Measurements from ENCODE around the gene PLPPR2. TPM values are rescaled to one million over a fixed set of nuclear protein-coding genes. Genes with fewer than 3 reads are reported as not detected.
"Not testable (repeated sequence)": the region's sequence is repeated elsewhere in the genome, so short reads cannot be mapped to it uniquely, and the experiment has no call there.

PLPPR2 gene
- total RNA-seq, 1 donor from 2014 or later = 6.7 TPM

DNA sequence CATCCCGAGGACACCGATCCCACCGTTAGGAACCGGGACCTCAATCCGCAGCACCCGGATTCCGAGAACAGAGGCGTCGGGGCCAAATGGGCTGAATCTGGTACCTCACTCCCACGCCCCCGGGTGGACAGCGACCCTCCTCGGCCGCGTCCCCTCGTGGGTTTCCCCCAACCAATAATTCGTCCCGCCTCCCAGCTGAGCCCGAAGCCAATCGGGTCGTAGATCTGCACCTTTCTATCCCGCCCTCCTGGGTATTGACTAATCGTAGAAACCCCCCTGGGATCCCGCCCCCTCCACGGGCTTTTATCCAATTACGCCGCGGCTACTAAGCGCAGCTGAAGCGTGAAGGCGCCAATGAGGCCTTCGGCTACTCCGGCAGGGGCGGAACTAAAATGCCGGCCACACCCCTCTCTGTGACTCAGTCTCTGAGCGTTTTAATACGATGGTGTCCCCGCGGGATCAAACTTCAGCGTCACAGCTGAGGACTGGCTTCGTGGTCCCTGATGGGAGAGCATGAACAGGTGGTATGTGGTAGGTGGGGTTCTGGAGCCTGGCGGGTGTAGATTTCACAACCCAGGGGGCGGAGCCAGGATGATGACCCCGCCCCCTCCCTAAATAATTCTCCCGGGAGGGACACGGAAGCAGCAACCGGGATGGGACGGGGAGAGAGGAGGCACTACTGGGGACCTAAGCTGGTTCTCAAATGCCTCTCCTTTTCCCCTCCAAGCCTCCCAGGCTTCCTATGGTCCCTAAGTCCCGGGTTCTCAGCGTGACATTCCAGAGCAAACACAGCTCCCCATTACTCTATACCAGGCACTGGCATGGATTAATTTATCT, 8.9 kb upstream of the PLPPR2 start, which contains the start of the genes CCDC159 and TMEM205:
CCDC159 (plus strand) TSS at position 416 of the 837 bp plus-strand sequence; CDS start at position 504, 88 bp downstream.
TMEM205 (minus strand) TSS at position 165 of the 837 bp plus-strand sequence. CDS start 649 bp downstream, outside the sequence.
- TF ChIP-seq CTCF (IDR thresholded peaks at IDR 0.05; ENCODE audit: insufficient read depth, low read length, poor library complexity, severe bottlenecking) = peak; percentile 8
- peak; percentile 96 for DNase-seq (ENCODE audit: low read depth)
- H3K27me3 ChIP-seq (ENCODE audit: control insufficient read depth, insufficient read depth, low read length) = no peaks in the 10 kb centered on the region
- H3K36me3 ChIP-seq (ENCODE audit: control insufficient read depth, insufficient read depth, low read length) = peaks cover 1% of the 10 kb centered on the region
- H3K4me3 ChIP-seq (ENCODE audit: low read depth, low read length) = peak within 1 kb of the TSS; percentile 78

DNA sequence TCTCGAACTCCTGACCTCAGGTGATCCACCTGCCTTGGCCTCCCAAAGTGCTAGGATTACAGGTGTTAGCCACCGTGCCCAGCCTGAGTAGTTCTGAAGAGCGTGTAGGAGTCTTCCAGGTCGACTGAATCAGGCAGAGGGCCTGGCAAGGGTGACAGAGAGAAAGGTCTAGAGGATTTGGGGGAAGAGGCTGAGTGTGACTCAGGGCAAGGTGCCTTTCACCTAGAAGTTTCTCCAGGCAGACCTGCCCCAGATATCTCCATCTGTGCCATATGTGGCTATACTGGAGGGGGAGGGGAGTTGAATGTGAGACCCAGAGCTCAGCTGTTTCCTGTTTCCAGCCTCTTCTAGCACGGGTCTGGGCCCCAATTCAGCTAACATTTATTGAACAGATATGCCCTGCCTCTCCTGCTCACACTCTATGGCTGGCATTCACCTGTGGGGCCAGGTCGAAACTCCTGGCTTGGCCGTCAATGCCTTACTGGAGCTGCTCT, 7.6 kb upstream of the PLPPR2 start:
- H3K36me3 ChIP-seq (ENCODE audit: control insufficient read depth, insufficient read depth, low read length) = no peaks in the 10 kb centered on the region
- TF ChIP-seq CTCF (IDR thresholded peaks at IDR 0.05; ENCODE audit: insufficient read depth, low read length, poor library complexity, severe bottlenecking) = no peak
- DNase-seq (ENCODE audit: low read depth) = no peak
- H3K27me3 ChIP-seq (ENCODE audit: control insufficient read depth, insufficient read depth, low read length) = peaks cover 4% of the 10 kb centered on the region
- H3K4me3 ChIP-seq (ENCODE audit: low read depth, low read length) = no peak overlapping the region

DNA sequence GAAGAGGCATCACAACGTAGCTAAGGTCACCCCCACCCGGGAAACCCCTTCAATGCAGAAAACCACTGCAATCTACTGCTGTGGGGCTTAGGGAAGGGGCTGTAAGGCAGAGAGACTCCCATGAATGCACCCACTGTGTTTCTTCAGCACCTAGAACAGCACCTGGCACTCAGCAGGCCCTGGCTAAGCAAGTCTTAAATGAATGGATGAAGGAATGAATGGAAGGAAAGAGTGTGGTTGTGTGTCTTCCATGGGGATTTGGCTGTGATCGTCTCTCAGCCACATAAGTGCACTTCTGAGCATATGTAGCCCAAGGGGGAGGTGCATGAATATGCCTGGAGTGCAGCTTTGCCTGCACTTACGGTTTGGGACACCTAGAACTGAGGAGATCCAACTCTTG, 6.1 kb upstream of the PLPPR2 start:
- DNase-seq (ENCODE audit: low read depth) = no peak
- no peak for TF ChIP-seq CTCF (IDR thresholded peaks at IDR 0.05; ENCODE audit: insufficient read depth, low read length, poor library complexity, severe bottlenecking)

DNA sequence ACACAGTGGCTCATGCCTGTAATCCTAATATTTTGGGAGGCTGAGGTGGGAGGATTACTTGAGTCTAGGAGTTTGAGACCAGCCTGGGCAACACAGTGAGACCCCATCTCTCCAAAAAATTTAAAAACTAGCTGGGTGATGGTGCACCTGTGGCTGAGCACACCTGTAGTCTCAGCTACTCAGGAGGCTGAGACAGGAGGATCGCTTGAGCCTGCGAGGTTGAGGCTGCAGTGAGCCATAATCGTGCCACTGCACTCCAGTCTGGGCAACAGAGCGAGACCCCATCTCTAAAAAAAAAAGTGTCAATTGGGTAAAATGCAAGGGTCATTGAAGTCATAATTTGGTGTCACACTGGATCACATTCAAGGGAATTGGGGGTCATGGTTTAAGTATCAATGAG, 1.1 kb upstream of the PLPPR2 start:
- H3K36me3 ChIP-seq (ENCODE audit: control insufficient read depth, insufficient read depth, low read length); H3K27me3 ChIP-seq (ENCODE audit: control insufficient read depth, insufficient read depth, low read length); H3K4me3 ChIP-seq (ENCODE audit: low read depth, low read length); DNase-seq (ENCODE audit: low read depth): not testable (repeated sequence)

More for the DNA sequence above, 6.1 kb upstream of the PLPPR2 start:
- Histone ChIP-seq H3K27me3 (ENCODE audit: control insufficient read depth, insufficient read depth, low read length) (peaks cover 4% of the 10 kb centered on the region), H3K36me3 (ENCODE audit: control insufficient read depth, insufficient read depth, low read length) (no peaks in the 10 kb centered on the region), H3K4me3 (ENCODE audit: low read depth, low read length) (no peak overlapping the region)

DNA sequence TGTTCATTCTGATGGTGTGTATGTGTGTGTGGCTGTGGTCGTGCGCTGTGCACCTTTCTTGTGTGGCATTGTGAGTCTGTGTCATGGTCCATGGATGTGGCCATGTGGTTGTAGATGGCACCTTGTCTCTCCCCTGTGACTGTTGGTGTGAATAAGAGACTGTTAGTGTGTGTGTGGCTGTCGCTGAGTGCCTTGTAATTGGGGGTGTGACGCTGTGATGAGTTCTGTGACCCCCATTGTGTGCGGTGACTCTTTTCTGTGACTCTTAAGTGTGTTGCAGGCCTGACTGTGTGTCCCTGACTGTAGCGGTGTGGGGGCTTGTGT, 804 bp downstream of the PLPPR2 start:
- no peaks in the 10 kb centered on the region for H3K36me3 ChIP-seq (ENCODE audit: control insufficient read depth, insufficient read depth, low read length)
- H3K4me3 ChIP-seq (ENCODE audit: low read depth, low read length) = peak overlapping the region; percentile 56
- no peak for DNase-seq (ENCODE audit: low read depth)
- H3K27me3 ChIP-seq (ENCODE audit: control insufficient read depth, insufficient read depth, low read length) = peaks cover 6% of the 10 kb centered on the region
- no peak for TF ChIP-seq CTCF (IDR thresholded peaks at IDR 0.05; ENCODE audit: insufficient read depth, low read length, poor library complexity, severe bottlenecking)

DNA sequence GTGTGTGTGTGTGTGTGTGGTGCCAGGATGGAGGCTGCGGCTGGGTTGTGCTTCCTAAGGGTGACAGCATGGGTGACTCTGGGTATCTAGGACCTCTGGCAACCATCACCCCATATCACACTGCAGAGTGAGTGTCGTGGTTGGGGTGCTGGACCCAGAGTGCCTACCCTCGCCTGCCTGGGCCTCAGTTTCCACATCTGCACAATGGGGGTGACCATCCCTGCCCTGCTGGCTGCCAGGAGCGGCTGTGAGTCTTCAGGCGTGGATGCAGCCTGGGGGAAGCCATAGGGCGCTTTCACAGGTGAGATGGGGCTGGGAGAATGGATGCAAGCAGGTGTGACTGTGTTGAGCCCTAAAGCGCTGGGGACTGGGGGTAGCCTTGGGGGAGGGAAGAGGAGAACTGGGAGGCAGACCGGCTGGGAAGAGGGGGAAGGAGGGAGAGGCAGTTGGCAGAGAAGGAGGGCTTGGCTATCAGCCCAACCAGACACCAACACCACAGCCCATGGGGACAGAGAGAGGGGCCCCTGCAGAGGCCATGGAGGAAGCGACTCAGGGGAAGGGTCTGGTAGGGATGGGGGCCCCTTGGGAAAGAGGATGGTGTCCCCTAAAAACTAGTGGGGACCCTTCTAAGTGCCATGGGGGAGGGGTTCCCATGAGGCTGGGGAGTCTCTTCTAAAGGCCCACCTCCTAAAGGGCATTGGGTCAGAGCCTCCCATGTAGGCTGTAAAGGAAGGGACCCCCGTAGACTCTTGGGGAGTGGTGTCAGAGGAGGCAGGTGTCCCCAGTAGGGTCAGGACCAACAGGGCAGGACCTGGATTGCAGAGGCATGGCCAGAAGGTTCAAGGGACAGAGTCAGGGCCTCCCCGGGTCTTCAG, 1.7 kb downstream of the PLPPR2 start:
- Histone ChIP-seq H3K27me3 (ENCODE audit: control insufficient read depth, insufficient read depth, low read length) (peaks cover 2% of the 10 kb centered on the region), H3K36me3 (ENCODE audit: control insufficient read depth, insufficient read depth, low read length) (no peaks in the 10 kb centered on the region), H3K4me3 (ENCODE audit: low read depth, low read length) (no peak overlapping the region)
- TF ChIP-seq CTCF (IDR thresholded peaks at IDR 0.05; ENCODE audit: insufficient read depth, low read length, poor library complexity, severe bottlenecking) = no peak
- DNase-seq (ENCODE audit: low read depth) = no peak
